ENCODE data around the gene RAB3C.

Gene RAB3C

GRCh38 chr5:58871648-58872242, 288.9 kb downstream of the RAB3C start:
- ChIA-PET POLR2A (no interaction called here), CTCF (interaction anchor here (1.1 kb wide), 1 partner anchor 21 kb away, joined by 3 read pairs; no protein-coding TSS in a partner anchor)
- TF ChIP-seq LEF1 (IDR thresholded peaks at IDR 0.05; ENCODE audit: borderline replicate concordance): no peak
- TF ChIP-seq, protein P1, sequence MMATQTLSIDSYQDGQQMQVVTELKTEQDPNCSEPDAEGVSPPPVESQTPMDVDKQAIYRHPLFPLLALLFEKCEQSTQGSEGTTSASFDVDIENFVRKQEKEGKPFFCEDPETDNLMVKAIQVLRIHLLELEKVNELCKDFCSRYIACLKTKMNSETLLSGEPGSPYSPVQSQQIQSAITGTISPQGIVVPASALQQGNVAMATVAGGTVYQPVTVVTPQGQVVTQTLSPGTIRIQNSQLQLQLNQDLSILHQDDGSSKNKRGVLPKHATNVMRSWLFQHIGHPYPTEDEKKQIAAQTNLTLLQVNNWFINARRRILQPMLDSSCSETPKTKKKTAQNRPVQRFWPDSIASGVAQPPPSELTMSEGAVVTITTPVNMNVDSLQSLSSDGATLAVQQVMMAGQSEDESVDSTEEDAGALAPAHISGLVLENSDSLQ (IDR thresholded peaks at IDR 0.05): 0 out of 2 replicates have a peak, but pooled peaks have one; percentile 10
- DNase-seq (ENCODE audit: extremely low spot score): peak; percentile 31

DNA sequence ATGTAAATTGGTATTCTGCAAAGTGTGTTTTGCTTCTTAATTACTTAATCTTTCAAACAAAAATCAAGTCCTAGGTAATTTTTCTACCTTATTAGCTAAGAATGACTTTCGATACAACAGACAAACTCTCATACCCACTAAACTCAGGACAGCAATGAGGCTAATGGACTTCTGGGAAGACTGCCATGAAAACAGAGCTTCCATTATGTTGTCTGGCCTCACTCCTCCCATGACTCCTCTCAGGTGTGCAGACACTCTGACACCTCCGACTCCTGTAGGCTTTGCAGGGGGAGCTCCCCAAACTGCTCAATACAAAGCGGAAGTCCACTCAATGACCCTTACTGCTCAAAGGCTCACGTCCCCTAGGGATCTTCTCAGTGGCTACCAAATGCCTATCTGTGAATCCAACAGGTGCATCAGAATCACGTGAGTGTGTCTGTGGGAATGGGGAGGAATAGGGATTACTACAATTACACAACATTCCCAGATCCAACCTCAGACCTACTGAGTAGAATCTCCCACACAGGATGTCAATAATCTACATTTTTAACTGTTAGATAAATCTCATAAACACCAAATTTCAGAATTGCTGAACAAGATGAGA, 289.9 kb downstream of the RAB3C start:
- ChIA-PET POLR2A (no interaction called here), CTCF (interaction anchor here (0.7 kb wide), 1 partner anchor 131 kb away, joined by 3 read pairs; no protein-coding TSS in a partner anchor)
- DNase-seq (ENCODE audit: extremely low spot score): no peak
- no peak for TF ChIP-seq FOXM1 (IDR thresholded peaks at IDR 0.05; ENCODE audit: borderline replicate concordance)
- TF ChIP-seq, protein P1 (IDR thresholded peaks at IDR 0.05): no peak
- TF ChIP-seq HDGF (IDR thresholded peaks at IDR 0.05; ENCODE audit: borderline replicate concordance): no peak

DNA sequence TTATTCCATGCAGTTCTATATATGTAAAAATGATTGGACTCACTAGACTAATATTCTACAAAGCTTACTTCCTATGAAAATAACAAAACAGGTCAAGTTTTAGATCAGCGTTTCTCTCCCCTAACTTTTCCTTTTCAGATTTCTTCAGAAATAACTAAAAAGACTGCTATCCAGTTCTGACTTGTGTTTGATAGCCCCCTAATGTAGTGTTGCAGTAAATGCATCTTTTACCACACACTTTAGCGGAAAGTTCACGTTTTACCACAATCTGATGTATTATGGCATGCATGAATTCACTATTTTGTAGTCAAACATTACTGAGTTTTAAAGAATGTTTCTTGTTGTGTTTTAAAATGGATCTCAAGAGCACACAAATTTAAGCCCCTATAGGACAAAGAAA, 292.7 kb downstream of the RAB3C start:
- ChIA-PET POLR2A (no interaction called here), CTCF (no interaction called here)
- TF ChIP-seq HDGF (IDR thresholded peaks at IDR 0.05; ENCODE audit: borderline replicate concordance) (no peak), FOXM1 (IDR thresholded peaks at IDR 0.05; ENCODE audit: borderline replicate concordance) (no peak), FOXK2 (IDR thresholded peaks at IDR 0.05) (no peak), ELF4 (IDR thresholded peaks at IDR 0.05) (no peak), NFRKB (IDR thresholded peaks at IDR 0.05) (no peak), SUZ12 (IDR thresholded peaks at IDR 0.05) (no peak), LEF1 (IDR thresholded peaks at IDR 0.05; ENCODE audit: borderline replicate concordance) (no peak), CTBP1 (IDR thresholded peaks at IDR 0.05; ENCODE audit: borderline replicate concordance) (no peak), BHLHE40 (IDR thresholded peaks at IDR 0.05; ENCODE audit: borderline replicate concordance) (no peak), FOXA1 (IDR thresholded peaks at IDR 0.05) (no peak), ARNT (IDR thresholded peaks at IDR 0.05) (no peak), SP1 (IDR thresholded peaks at IDR 0.05) (no peak), TARDBP (IDR thresholded peaks at IDR 0.05) (no peak), ZNF384 (IDR thresholded peaks at IDR 0.05) (no peak), L3MBTL2 (conservative IDR thresholded peaks at IDR 0.05) (no peak)
- TF ChIP-seq, protein P1 (IDR thresholded peaks at IDR 0.05): no peak
- DNase-seq (ENCODE audit: extremely low spot score): no peak

GRCh38 chr5:58885260-58885659, 302.4 kb downstream of the RAB3C start:
- POLR2A ChIA-PET: no interaction called here
- DNase-seq (ENCODE audit: extremely low spot score): no peak
- CTCF ChIA-PET: interaction anchor here (1.2 to 1.9 kb wide), 2 partner anchors 11 to 118 kb away, joined by 3 to 7 read pairs; no protein-coding TSS in a partner anchor
- TF ChIP-seq ZNF384 (IDR thresholded peaks at IDR 0.05) (no peak), SUZ12 (IDR thresholded peaks at IDR 0.05) (no peak), NFRKB (IDR thresholded peaks at IDR 0.05) (no peak), L3MBTL2 (conservative IDR thresholded peaks at IDR 0.05) (no peak), ELF4 (IDR thresholded peaks at IDR 0.05) (no peak), CTBP1 (IDR thresholded peaks at IDR 0.05; ENCODE audit: borderline replicate concordance) (no peak), FOXM1 (IDR thresholded peaks at IDR 0.05; ENCODE audit: borderline replicate concordance) (no peak), TARDBP (IDR thresholded peaks at IDR 0.05) (no peak), BHLHE40 (IDR thresholded peaks at IDR 0.05; ENCODE audit: borderline replicate concordance) (no peak), FOXK2 (IDR thresholded peaks at IDR 0.05) (no peak), HDGF (IDR thresholded peaks at IDR 0.05; ENCODE audit: borderline replicate concordance) (no peak), ARNT (IDR thresholded peaks at IDR 0.05) (no peak)
- TF ChIP-seq, protein P1 (IDR thresholded peaks at IDR 0.05): no peak

- POLR2A ChIA-PET: no interaction called here
- peak; percentile 77 for DNase-seq (ENCODE audit: extremely low spot score)
- CTCF ChIA-PET: interaction anchor here (0.6 to 1.9 kb wide), 22 partner anchors 9 to 1600 kb away, joined by 3 to 10 read pairs (median 4); no protein-coding TSS in a partner anchor
- TF ChIP-seq ELF4 (IDR thresholded peaks at IDR 0.05): no peak
- no peak for TF ChIP-seq BHLHE40 (IDR thresholded peaks at IDR 0.05; ENCODE audit: borderline replicate concordance)
- no peak for TF ChIP-seq FOXK2 (IDR thresholded peaks at IDR 0.05)
- no peak for TF ChIP-seq ZNF384 (IDR thresholded peaks at IDR 0.05)
- no peak for TF ChIP-seq FOXM1 (IDR thresholded peaks at IDR 0.05; ENCODE audit: borderline replicate concordance)
- no peak for TF ChIP-seq SUZ12 (IDR thresholded peaks at IDR 0.05)
- TF ChIP-seq TARDBP (IDR thresholded peaks at IDR 0.05): no peak
- TF ChIP-seq NFRKB (IDR thresholded peaks at IDR 0.05): no peak
- TF ChIP-seq SP1 (IDR thresholded peaks at IDR 0.05): no peak
- TF ChIP-seq FOXA1 (IDR thresholded peaks at IDR 0.05): no peak
- no peak for TF ChIP-seq LEF1 (IDR thresholded peaks at IDR 0.05; ENCODE audit: borderline replicate concordance)
- TF ChIP-seq, protein P1 (IDR thresholded peaks at IDR 0.05): no peak
- TF ChIP-seq L3MBTL2 (conservative IDR thresholded peaks at IDR 0.05): no peak
- no peak for TF ChIP-seq HDGF (IDR thresholded peaks at IDR 0.05; ENCODE audit: borderline replicate concordance)
- no peak for TF ChIP-seq ARNT (IDR thresholded peaks at IDR 0.05)
- no peak for TF ChIP-seq CTBP1 (IDR thresholded peaks at IDR 0.05; ENCODE audit: borderline replicate concordance)
These were observed 303.7 kb downstream of the RAB3C start for GRCh38 chr5:58886315-58887207.

All from HEK293T (cell line).